Gastrocnemius medialis (tissue), 4 donors: ENCODE measurements around the gene RACK1. TPM values are rescaled to one million over a fixed set of nuclear protein-coding genes. Genes with fewer than 3 reads are reported as not detected.

ENCODE experiments used
- ATAC-seq, 2 donors: fragments of 150-250 bp; one replicate each; pipeline ENCODE4 v1.9.1; 2016
- DNase-seq, 2 donors: peaks; one replicate each; pipeline ENCODE4 v3.0.0-alpha.2; 2019
- H3K27ac ChIP-seq, 4 donors: fragments of 200-600 bp; sonication (generic); 1 replicate in 1 of 4; 2 replicates in 3 of 4; pipeline ENCODE4 v1.5.1; 2016 to 2018; ENCODE audit warnings: mild to moderate bottlenecking in 2 of 4, moderate library complexity in 1 of 4
- H3K27me3 ChIP-seq, 3 donors: fragments of 200-600 bp; sonication (generic) in 2 of 3; 1 replicate in 1 of 3; 2 replicates in 2 of 3; pipeline versions ENCODE4 v1.5.1 to v1.6.0; 2016 to 2019; ENCODE audit warnings: mild to moderate bottlenecking in 1 of 3, moderate library complexity in 1 of 3
- H3K36me3 ChIP-seq, 2 donors: fragments of 200-600 bp; sonication (generic) in 1 of 2; one replicate each; pipeline ENCODE4 v1.5.1; 2017 to 2018
- H3K4me1 ChIP-seq, 2 donors: fragments of 200-600 bp; sonication (generic) in 1 of 2; one replicate each; pipeline ENCODE4 v1.5.1; 2016 to 2017; ENCODE audit warnings: mild to moderate bottlenecking in 2 of 2
- H3K4me3 ChIP-seq, 4 donors: fragments of 200-600 bp; sonication (generic) in 3 of 4; 1 replicate in 1 of 4; 2 replicates in 3 of 4; pipeline ENCODE4 v1.5.1; 2016 to 2019; ENCODE audit warnings: mild to moderate bottlenecking in 2 of 4
- H3K9me3 ChIP-seq, 3 donors: fragments of 200-600 bp; sonication (generic) in 2 of 3; 1 replicate in 1 of 3; 2 replicates in 2 of 3; pipeline ENCODE4 v1.5.1; 2016 to 2019
- CTCF ChIP-seq, 5 experiments: fragments of 450-650 bp in 3 of 5; fragments of 200-600 bp in 2 of 5; sonication (generic) in 2 of 5; IDR thresholded peaks in 4 of 5; conservative IDR thresholded peaks in 1 of 5; 1 replicate in 4 of 5; 2 replicates in 1 of 5; pipeline ENCODE4 v1.5.1; 2016 to 2019; ENCODE audit warnings: antibody characterized with exemption in 5 of 5, mild to moderate bottlenecking in 3 of 5, moderate library complexity in 3 of 5
- POLR2A ChIP-seq, 2 donors: fragments of 450-650 bp; IDR thresholded peaks; one replicate each; pipeline ENCODE4 v1.6.1; 2017; ENCODE audit warnings: antibody characterized with exemption in 2 of 2, mild to moderate bottlenecking in 2 of 2, moderate library complexity in 2 of 2
- in situ Hi-C, 4 donors: fragments of 200-750 bp; cut with MboI; loops; one replicate each; pipeline versions ENCODE4 v1.15.0 to v1.8.0; 2017; ENCODE audit warnings: low sequenced_read_pairs in 4 of 4
- intact Hi-C: fragments of 100-400 bp; cut with DNase I; formaldehyde crosslinking; loops from one replicate; pipeline ENCODE4 v1.15.1; 2023; ENCODE audit warnings: low total_unique reads
- total RNA-seq, 4 donors: library from RNA; depleted of rRNA; stranded (reverse); fragments of >200 nt; gene quantifications; one replicate each; pipeline versions ENCODE4 v1.1.0 to v1.2.3, GENCODE V29; 2016

RACK1 gene
- total RNA-seq, 4 donors from 2014 or later = 1,697 to 2,187 (median 1,957) TPM

GRCh38 chr5:181198106-181198685 lies 45.5 kb downstream of the RACK1 start:
- TF ChIP-seq CTCF (IDR thresholded peaks at IDR 0.05 in 4 of 5, conservative IDR thresholded peaks at IDR 0.05 in 1 of 5) = no peak
- TF ChIP-seq POLR2A (IDR thresholded peaks at IDR 0.05) = no peak
- Histone ChIP-seq H3K27me3 (no peaks in the 10 kb centered on the region), H3K4me3 (no peak overlapping the region), H3K9me3 (no peaks in the 10 kb centered on the region), H3K4me1 (peaks cover 10 to 15% of the 10 kb centered on the region in 2 donors), H3K36me3 (no peaks in the 10 kb centered on the region), H3K27ac (peak overlapping the region in 3 of 4 donors; percentile 43 to 97 (median 43))
- DNase-seq (no peak), ATAC-seq (no peak)
- intact Hi-C loops (no loop called here), in situ Hi-C loops (no loop called here)

- Histone ChIP-seq H3K4me1 (peaks cover 12 to 16% of the 10 kb centered on the region in 2 donors), H3K9me3 (no peaks in the 10 kb centered on the region), H3K4me3 (no peak overlapping the region), H3K27me3 (no peaks in the 10 kb centered on the region), H3K27ac (peak overlapping the region in 2 of 4 donors; percentile 43 to 97), H3K36me3 (no peaks in the 10 kb centered on the region)
- DNase-seq (no peak), ATAC-seq (no peak)
- in situ Hi-C loops (no loop called here), intact Hi-C loops (no loop called here)
- no peak for TF ChIP-seq CTCF (IDR thresholded peaks at IDR 0.05 in 4 of 5, conservative IDR thresholded peaks at IDR 0.05 in 1 of 5)
- no peak for TF ChIP-seq POLR2A (IDR thresholded peaks at IDR 0.05)
Observed at GRCh38 chr5:181197326-181197951, 46.3 kb downstream of the RACK1 start.

- intact Hi-C loops = no loop called here
- Histone ChIP-seq H3K27me3 (no peaks in the 10 kb centered on the region), H3K4me3 (no peak overlapping the region), H3K4me1 (peaks cover 13 to 18% of the 10 kb centered on the region in 2 donors), H3K9me3 (no peaks in the 10 kb centered on the region), H3K36me3 (no peaks in the 10 kb centered on the region), H3K27ac (peak overlapping the region; percentile 38 to 98 (median 93))
- in situ Hi-C loops = no loop called here
- no peak for DNase-seq
- ATAC-seq = no peak
- no peak for TF ChIP-seq CTCF (IDR thresholded peaks at IDR 0.05 in 4 of 5, conservative IDR thresholded peaks at IDR 0.05 in 1 of 5)
Observed at GRCh38 chr5:181195249-181195761, 48.4 kb downstream of the RACK1 start.

- ATAC-seq = peak in 1 of 2 donors; percentile 21
- no peak for TF ChIP-seq POLR2A (IDR thresholded peaks at IDR 0.05)
- no peak for TF ChIP-seq CTCF (IDR thresholded peaks at IDR 0.05 in 4 of 5, conservative IDR thresholded peaks at IDR 0.05 in 1 of 5)
- Histone ChIP-seq H3K9me3 (no peaks in the 10 kb centered on the region), H3K4me1 (peaks cover 14 to 17% of the 10 kb centered on the region in 2 donors), H3K27ac (peak overlapping the region; percentile 38 to 98 (median 93)), H3K36me3 (no peaks in the 10 kb centered on the region), H3K4me3 (no peak overlapping the region), H3K27me3 (no peaks in the 10 kb centered on the region)
- intact Hi-C loops (loop anchor here (5.0 kb wide), 1 partner anchor 1362 kb away; no protein-coding TSS in a partner anchor), in situ Hi-C loops (no loop called here)
- peak in 1 of 2 donors; percentile 80 for DNase-seq
Observed at GRCh38 chr5:181194489-181195248, 49.0 kb downstream of the RACK1 start.
